ENCODE measurements around the gene SLC47A1.
A peak's percentile ranks its signal among the peaks of the same experiment; 100 is the strongest.
"Not testable (repeated sequence)": the region's sequence is repeated elsewhere in the genome, so short reads cannot be mapped to it uniquely, and the experiment has no call there.

Gene SLC47A1, protein sequence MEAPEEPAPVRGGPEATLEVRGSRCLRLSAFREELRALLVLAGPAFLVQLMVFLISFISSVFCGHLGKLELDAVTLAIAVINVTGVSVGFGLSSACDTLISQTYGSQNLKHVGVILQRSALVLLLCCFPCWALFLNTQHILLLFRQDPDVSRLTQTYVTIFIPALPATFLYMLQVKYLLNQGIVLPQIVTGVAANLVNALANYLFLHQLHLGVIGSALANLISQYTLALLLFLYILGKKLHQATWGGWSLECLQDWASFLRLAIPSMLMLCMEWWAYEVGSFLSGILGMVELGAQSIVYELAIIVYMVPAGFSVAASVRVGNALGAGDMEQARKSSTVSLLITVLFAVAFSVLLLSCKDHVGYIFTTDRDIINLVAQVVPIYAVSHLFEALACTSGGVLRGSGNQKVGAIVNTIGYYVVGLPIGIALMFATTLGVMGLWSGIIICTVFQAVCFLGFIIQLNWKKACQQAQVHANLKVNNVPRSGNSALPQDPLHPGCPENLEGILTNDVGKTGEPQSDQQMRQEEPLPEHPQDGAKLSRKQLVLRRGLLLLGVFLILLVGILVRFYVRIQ

DNA sequence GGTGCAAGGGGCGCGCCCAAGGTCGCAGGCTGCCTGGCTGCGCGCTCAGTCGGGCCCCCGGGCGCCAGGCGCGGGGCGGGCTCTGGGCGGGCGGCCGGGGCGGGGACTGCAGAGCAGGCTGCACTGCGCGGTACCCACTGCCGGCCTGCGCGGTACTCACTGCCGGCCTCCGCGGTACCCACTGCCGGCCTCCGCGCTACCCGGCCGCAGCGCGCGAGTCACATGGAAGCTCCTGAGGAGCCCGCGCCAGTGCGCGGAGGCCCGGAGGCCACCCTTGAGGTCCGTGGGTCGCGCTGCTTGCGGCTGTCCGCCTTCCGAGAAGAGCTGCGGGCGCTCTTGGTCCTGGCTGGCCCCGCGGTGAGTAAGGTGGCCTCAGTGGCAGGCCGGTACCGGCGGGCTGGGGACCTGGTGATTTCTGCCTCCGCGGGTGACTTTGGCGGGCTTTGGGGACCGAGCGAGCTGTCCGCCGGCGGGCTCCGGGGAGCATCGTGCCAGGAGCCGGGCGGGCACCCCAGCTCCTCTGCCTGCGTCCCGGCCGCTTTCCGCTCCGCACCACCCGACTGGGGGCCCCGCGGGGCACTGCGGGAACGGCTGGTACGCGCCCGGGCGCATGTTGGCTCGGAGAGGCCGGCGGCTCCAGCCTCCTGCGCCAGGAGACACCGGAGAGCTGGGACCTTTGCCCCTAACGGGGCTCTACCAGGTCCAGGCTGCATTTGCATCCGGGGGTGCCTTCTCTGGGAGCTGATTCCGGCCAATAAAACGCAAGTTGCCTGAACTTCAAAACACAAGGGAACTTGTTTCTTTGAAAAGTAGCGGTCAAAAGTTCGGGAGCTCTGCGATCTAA is at the start of gene SLC47A1:
TSS of gene SLC47A1 (plus strand) at position 137 of the 844 bp plus-strand sequence. CDS start at position 223, 86 bp downstream.
- no peak for DNase-seq

DNA sequence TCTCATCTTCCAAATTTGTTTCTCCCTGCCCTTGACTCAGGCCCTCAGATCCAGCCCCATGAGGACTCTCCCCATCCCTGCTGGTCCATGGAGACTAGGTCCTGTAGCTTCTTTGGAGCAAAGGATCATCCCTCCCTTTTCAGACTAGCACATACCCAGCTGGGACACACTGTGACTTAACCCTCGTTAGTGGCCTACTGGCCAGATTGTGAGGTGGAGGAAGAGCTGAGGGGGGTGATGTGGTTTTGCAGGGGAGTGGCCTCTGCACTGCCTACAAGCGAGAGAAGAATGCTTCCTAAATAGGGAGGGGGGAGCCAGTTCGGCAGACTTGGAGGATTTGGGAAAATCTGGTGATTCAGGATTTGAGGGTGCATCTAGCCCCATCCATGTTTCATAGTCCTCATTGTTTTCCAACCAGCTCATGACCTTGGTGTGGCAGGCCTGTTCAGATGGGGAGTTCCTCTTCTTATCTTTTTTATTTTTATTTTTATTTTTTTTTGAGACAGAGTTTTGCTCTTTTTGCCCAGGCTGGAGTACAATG is 47.8 kb upstream of the SLC47A1 start:
- DNase-seq = no peak

DNA sequence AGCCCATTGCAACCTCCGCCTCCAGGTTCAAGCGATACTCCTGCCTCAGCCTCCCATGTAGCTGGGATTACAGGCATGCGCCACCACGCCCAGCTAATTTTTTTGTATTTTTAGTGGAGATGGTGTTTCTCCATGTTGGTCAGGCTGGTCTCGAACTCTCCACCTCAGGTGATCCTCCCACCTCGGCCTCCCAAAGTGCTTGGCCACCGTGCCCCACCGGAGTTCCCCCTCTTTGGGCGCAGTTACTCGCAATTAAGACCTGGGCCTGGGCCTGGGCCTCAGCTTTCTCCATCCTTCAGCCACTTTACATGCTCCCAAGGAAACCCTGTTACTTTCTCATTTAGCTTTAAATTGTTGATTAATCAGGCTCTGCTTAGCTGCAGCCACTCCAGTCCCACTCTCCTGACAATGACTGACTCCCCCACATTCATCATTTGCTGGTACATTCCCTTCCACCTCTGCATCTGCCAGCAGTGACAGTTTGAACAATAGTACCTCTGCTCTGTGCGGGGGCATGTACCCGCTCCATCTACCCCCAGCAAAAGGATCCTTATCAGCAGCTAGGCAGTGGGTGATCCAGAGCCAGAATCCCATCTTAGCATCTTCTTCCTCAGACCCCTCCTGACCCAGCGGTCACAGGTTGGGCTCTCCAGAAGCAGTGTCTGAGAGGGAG is 47.2 kb upstream of the SLC47A1 start:
- no peak for DNase-seq

DNA sequence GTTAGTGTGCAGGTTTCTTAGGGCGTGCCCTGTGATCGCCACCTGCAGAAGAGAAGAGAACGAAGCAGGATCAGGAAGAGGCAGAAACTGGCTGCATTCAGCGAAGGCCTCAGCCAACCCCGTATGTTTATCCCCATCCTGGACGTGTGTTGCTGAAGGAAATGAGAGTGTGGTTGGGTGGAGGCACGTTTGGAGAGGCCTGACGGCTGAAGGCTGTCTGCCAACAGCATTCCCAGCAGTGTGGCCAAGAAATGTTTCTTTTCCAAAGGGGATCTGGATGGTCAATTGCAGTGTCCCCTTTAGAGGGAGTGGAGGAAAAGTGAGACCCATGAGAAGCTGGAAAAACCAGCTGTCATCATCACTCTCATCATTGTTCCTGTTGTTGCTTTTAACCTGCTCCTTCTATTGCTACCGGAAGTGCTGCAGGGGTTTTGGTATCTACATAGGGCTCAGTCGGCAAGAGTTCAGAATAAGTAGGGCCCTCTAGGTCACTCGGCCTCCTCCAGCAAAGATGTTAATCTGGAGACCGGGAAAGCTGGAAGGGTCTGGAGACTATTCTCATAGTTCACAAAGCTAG is 46.5 kb upstream of the SLC47A1 start:
- DNase-seq = no peak

DNA sequence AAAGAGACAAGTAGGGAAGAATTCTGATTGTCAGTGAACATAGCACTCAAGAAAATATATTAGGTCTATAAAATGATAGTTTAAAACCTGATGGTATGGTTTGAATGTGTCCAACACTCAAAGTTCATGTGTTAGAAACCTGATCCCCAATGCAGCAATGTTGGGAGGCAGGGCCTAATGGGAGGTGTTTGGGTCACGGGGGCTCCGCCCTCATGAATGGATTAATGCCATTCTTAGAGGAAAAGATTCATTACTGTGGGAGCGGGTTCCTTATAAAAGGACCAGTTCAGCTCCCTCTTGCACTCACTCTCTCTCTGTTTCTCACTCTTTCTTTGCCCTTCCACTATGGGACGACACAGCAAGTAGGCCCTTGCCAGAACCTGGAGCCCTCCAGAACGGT is 41.5 kb upstream of the SLC47A1 start:
- DNase-seq = no peak

DNA sequence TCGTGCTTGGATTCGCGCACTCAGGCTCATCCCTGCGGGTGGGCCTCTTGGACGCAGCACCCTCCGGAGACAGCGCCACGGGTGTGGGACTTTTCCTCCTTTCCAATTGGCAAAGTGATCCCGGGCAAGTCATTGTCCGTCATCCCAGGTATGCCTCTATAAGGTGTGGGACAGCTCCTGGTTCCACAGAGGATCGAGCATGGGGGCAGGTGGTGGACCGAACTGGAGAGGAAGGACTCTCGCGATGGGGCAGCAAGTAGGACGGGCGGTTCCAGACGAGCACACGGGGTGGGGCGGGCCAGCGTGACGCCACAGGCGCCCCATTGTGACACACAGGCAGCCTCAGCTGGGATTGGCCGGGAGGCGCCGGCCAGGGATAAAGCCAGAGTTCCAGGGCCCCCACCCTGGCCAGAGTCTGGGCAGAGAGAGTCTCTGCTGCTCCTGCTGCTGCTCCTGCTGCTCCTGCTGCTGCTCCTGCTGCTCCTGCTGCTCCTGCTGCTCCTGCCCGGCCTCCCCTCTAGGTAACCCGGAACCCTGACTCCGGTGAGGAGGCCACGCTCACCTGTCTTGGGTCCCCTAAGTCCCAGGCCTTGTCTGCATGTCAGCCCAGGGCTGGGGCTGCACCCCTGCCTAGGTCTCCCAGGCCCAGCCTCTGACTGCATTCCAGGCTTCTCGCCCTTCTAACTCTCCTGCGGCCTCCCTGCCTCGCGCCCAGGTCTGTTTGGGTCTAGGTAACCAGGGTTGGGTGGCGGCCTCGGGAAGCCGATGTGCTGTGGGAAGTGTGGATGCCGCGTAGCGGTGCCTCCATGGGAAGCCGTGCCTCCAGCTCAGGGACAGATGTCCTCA is 38.5 kb upstream of the SLC47A1 start:
- DNase-seq = no peak

DNA sequence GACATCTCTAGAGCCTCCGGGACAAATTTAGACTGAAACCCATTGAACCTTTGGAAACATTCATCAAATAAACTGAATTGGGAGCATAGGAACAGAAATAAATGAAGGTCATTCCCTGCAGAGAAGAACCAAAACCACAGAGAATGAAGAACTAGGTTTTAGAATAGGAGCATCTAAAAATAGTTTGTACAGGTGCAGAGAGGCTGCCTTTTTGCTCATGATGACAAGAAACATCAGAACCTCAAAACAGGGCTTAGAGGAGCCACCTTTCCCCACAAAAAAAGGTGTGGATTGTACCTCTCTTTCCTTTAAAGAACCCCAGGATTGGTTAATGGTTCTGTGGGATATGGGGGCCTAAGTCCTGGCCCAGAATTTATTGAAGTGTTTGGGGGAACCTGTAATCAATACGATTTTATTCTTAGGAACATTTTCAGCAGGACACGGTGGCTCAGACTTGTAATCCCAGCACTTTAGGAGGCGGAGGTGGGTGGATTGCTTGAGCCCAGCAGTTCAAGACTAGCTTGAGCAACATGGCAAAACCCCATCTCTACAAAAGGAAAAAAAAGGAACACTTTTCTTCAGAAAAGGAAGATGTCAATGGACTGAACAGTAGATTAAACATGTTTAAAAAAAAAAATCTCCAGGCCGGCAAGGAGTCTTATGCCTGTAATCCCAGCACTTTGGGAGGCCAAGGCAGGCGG is 37.7 kb upstream of the SLC47A1 start:
- no peak for DNase-seq

DNA sequence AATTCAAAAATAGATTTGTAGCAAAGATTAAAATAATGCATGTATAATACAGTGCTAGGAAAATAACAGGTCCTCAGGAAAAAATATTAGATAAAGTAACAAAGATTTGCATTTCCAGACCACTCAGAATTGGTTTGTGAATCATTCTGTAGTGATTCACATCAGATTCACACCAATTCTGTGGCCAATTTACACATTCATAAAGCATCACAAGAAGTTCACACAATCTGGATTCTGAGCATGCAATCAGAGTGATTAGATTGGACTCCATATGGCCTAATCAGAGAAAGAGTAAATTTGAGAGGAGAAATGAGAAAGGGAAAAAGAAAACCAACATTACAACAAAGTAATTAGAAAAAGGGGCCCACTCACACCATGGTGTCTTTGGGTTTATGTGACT is 36.0 kb upstream of the SLC47A1 start:
- no peak for DNase-seq

DNA sequence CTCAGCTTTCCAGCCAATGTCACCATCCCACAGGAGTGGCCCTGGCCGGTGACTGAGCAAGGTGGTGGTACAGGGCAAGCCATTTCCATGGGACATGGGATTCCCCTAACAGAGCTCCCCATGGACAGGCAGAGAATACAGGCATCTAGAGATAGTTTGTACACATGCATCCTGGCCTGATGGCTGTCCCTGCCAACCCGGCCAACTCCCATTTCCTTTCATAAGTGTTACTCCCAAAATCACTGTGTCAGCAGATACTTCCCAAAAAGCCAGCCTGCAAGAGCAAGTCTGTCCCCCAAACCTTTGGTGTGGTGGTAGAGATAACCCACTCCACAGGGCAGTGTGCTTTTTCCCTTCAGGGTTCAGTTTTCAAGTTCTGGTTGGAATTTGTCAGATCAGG is 32.4 kb upstream of the SLC47A1 start:
- DNase-seq = no peak

DNA sequence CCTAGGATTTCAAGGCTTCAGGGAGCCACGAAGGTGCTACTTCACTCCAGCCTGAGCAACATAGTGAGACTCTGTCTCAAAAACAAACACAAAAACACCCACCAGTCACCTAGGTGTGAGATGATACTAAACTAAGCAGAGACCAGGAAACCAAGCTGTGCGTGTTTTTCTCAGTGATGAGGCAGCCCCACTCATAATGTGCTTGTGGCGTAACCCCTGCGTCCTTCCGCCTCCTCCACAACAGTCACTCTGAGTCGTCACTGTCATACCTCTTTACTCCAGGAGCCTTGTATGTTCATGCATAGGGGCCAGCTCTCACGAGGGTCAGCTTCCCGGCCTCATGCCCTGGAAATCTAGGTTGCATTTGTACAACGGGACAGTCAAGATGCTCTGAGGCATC is 31.1 kb upstream of the SLC47A1 start:
- DNase-seq = peak; percentile 47

DNA sequence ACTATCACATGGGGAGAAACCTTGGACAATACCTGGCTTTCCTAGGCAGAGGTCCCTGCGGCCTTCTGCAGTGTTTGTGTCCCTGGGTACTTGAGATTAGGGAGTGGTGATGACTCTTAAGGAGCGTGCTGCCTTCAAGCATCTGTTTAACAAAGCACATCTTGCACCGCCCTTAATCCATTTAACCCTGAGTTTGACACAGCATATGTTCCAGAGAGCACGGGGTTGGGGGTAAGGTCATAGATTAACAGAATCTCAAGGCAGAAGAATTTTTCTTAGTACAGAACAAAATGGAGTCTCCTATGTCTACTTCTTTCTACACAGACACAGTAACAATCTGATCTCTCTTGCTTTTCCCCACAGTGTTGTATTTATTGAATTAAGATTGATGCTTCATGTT is 28.1 kb upstream of the SLC47A1 start:
- not testable (repeated sequence) for DNase-seq

DNA sequence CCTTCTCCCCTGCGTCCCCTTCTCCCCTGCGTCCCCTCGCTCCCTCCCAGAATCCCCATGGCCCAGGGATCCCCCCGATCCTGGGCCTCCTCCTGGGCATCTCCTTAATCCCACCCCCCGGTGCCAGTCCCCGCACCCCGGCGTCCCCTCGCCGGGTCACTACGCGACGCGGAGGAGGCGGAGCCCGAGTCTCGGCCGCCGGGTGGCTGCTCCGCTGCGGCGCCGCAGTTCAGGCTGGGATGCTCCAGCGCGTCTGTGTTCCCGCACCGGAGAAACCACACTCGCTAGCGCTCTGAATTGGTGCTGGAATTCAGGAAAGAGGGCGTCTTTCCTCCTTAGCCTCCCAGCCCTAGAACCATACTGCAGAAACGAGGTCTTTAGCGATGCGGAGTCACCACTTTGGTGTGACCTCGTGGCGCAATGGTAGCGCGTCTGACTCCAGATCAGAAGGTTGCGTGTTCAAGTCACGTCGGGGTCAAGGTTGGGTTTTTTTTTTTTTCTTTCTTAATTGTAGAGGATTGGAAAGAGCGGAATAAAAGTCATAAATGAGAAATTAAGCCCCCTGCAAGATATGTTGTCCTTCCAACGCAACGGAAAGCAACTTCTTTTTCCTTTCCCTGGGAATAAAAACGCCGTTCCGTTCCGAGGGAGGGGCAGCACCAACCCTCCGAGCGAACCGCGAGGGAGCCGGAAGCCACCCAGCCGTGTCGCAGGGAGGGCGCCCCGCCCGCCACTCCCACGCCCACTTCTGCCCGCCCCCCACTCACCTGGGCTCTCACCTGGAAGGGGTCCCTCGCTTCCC is 25.7 kb upstream of the SLC47A1 start:
- peak; percentile 93 for DNase-seq

DNA sequence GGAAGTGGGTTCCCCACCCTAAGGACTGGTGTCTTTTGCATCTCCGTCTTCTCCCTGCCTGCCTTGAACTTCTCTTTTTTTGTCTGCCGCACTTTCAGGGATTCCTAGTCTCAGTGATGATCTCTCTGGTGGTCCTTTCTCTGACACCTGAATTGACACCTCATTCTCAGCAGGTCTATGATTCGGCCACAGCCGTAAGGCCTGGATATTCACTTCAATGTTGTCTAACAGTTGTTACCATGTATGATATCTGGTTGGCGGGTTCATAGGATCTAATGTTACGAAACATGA is 25.1 kb upstream of the SLC47A1 start:
- DNase-seq = no peak

DNA sequence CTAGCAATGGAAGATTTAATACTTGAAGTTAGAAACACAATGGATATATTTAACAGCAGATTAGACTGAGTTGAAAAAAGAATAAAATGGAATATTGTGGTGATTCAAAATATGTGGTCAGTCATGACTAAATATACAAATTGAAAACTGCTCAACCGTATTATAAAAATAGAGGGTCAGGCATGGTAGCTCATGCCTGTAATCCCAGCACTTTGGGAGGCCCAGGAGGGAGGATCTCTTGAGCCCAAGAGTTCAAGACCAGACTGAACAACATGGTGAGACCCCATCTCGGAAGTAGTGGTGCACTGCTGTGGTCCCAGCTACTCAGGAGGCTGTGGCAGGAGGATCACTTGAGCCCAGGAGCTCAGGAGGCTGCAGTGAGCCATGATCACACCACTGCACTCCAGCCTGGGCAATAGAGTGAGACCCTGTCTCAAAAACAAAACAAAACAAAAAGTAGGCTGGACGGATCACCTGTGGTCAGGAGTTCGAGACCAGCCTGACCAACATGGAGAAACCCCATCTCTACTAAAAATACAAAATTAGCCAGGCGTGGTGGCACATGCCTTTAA is 24.3 kb upstream of the SLC47A1 start:
- DNase-seq = not testable (repeated sequence)

DNA sequence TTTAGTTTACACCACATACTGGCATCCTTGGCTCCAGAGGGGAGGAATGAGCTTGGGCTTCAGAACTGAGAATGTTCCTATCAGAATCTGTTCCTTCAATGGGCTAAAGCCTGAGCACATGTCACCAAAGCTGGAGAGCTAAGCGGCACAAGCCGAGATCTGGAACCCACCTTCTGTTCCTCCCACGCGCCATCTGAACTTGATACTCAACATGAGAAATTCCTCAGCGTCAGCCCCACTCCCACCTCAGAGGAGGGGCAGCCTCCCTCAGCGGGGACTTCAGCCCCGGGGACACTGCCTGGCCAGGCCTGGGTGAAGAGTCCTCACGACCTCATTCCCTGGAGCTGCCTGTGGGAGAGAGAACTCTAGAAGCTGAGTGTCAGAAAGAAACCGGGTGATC is 22.8 kb upstream of the SLC47A1 start:
- DNase-seq = no peak

DNA sequence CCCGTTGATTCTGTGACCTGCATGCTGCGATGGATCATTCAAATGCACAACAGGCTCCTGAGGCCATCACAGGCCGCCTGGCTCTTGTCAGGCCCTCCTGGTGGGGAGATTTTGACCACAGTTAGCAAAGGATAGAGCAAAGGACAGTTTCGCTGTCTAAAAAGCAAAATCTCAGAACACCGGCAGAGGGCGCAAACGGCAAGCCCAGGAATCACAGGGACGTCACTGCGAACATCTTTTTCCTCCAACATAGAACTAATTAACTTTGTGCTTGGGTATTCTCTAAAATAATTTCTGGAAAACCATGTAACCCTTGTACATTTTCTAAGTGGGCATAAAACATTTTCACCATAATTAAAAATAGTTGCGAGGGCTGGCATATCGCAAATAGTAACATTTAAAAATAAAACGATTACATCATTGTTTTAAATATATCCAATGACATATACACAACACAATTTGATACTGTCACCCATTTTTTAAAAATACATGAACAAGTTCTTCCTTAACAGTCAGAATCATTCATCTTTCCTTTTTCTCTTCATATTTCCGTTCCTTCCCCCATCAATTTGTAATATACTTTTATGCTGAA is 19.7 kb upstream of the SLC47A1 start:
- DNase-seq = peak; percentile 71

DNA sequence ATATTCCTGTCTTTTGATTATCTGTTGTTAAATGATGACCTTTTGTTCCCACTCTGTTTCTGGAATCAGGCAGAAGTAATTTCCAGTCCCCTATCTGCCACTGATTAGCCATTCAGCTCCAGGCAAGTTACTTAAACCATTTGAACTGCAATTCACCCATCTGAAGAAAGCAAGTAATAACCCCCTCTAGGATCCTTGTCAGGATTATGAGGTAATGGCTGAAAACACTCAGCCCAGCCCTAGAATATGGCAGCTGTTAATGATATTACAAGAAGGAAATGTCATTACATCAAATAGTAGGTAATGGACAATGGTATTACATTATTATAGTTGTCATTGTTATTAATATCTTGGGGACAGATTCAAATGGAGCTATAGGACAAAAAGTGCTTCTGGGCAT is 16.0 kb upstream of the SLC47A1 start:
- DNase-seq = no peak

DNA sequence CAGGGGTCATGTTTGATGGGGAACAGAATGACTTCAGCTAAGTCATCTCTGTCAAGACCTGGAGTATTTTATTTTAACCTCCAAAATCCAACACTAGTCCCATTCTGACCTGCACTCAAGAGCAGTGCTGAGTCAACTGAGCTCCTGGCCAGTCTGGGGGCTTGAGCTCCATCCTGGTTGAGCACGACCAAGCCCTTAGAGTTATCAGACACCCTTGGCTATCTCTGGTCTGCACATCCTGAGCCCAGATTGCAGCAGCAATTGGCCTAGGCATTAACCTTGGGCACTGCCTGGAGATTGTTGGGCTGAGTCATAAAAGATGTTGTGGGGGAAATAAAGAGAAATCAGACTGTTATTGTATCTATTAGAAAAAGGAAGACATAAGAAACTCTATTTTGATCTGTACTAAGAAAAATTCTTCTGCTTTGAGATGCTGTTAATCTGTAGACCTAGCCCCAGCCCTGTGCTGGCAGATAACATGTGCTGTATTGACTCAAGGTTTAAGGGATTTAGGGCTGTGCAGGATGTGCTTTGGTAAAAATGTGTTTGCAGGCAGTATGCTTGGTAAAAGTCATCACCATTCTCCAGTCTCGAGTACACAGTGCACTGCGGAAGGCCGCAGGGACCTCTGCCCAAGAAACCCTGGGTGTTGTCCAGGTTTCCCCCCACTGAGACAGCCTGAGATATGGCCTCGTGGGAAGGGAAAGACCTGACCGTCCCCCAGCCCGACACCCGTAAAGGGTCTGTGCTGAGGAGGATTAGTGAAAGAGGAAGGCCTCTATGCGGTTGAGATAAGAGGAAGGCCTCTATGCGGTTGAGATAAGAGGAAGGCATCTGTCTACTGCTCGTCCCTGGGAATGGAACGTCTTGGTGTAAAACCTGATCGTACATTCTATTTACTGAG is 14.0 kb upstream of the SLC47A1 start:
- DNase-seq = not testable (repeated sequence)

Measured in CD4-positive, alpha-beta T cell treated with Interleukin-21 for 1 hour (primary cell).